SU-DHL-6 (cell line): ENCODE measurements around the gene GLRA1.

Experiments used
- EZH2phosphoT487 ChIP-seq: fragments of 200-600 bp; sonication (generic), shearing (Covaris generic); conservative IDR thresholded peaks from 2 replicates; pipeline ENCODE4 v1.6.1; 2018; ENCODE audit warnings: mild to moderate bottlenecking, antibody characterized with exemption, low read length, moderate library complexity, mixed read lengths
- TF ChIP-seq, protein P1 (sequence below): fragments of 200-600 bp; sonication (generic); IDR thresholded peaks from one replicate; pipeline ENCODE4 v1.5.1; 2017; ENCODE audit warnings: antibody characterized with exemption, mild to moderate bottlenecking, low read length, moderate library complexity; ENCODE audit not compliant: insufficient read depth, poor library complexity, severe bottlenecking

DNA sequence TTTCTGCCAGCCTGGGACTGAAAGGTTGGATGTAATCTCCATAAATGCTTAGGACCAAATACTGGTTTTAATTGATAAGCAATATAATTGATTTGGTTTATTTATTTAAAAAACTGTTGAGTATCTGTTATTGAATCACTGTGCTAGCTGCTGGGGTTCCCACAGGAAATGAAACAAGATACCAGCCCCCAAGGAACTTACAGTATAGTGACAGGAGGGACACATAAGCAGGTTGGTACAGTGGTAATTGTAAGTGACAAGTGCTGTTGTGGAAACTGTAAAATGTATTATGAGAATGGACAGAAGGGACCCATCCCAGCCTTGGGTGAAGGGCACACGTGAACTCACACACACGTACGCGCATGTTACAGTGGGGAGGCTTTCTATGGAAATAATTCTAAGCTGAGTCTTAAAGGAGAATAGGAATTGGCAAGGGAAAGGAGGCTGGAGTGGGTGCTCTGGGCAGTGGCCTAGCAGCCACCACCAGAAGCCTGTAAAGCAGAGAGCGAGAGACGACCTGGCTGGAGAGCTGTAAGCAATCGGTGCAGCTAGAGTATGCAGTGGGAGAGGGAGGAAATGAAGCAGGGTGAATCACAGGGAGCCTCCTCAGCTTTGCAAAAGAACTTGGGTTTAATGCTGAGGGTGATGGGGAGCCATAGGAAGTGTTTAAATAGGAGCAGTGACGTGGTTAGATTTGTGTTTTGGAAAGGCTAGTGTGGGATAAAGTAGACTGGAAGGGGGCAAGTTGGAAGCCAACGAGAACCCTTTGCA, 39.3 kb downstream of the GLRA1 start:
- TF ChIP-seq, protein P1, sequence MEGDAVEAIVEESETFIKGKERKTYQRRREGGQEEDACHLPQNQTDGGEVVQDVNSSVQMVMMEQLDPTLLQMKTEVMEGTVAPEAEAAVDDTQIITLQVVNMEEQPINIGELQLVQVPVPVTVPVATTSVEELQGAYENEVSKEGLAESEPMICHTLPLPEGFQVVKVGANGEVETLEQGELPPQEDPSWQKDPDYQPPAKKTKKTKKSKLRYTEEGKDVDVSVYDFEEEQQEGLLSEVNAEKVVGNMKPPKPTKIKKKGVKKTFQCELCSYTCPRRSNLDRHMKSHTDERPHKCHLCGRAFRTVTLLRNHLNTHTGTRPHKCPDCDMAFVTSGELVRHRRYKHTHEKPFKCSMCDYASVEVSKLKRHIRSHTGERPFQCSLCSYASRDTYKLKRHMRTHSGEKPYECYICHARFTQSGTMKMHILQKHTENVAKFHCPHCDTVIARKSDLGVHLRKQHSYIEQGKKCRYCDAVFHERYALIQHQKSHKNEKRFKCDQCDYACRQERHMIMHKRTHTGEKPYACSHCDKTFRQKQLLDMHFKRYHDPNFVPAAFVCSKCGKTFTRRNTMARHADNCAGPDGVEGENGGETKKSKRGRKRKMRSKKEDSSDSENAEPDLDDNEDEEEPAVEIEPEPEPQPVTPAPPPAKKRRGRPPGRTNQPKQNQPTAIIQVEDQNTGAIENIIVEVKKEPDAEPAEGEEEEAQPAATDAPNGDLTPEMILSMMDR = no peak
- no peak for TF ChIP-seq EZH2phosphoT487
